H1 (cell line): ENCODE measurements around the gene C14orf132. TPM values are rescaled to one million over a fixed set of nuclear protein-coding genes. Genes with fewer than 3 reads are reported as not detected.

ENCODE experiments used
- CTCF ChIA-PET: fragments of 300-600 bp; sonication (Branson Sonifier 250); formaldehyde crosslinking; loops from one replicate; lab custom pipeline; 2021; ENCODE audit not compliant: partially characterized antibody; lab: Charles Lee
- POLR2A ChIA-PET: fragments of 300-600 bp; sonication (Branson Sonifier 250); formaldehyde crosslinking; loops from one replicate; lab custom pipeline; 2021; ENCODE audit warnings: inconsistent platforms; ENCODE audit not compliant: partially characterized antibody; lab: Charles Lee
- DNase-seq, 2 experiments: peaks; one replicate each; pipeline versions ENCODE4 v3.0.0 to v3.0.0-alpha.2; 2010 to 2022; ENCODE audit warnings: low spot score in 2 of 2, low read depth in 1 of 2, mixed read lengths in 1 of 2
- FAIRE-seq: peaks from 2 replicates; lab custom pipeline; 2011; peaks lifted over from hg19 to GRCh38; lab: Jason Lieb, UNC
- H2AFZ ChIP-seq: 2 replicates; pipeline ENCODE4 v1.8.1; 2012; ENCODE audit warnings: low read length, inconsistent platforms
- H2AK5ac ChIP-seq: 2 replicates; pipeline ENCODE4 v1.6.1; 2013; ENCODE audit warnings: low read depth, low read length
- H2BK120ac ChIP-seq: replicated peaks from 2 replicates; pipeline ENCODE3; 2013; ENCODE audit warnings: low read depth, low read length, inconsistent platforms
- H2BK12ac ChIP-seq: 2 replicates; pipeline ENCODE4 v1.6.1; 2013; ENCODE audit warnings: low read depth, low read length
- H2BK15ac ChIP-seq: 2 replicates; pipeline ENCODE4 v1.6.1; 2013; ENCODE audit warnings: low read length
- H2BK20ac ChIP-seq: 2 replicates; pipeline ENCODE4 v1.6.1; 2013; ENCODE audit warnings: low read length
- H2BK5ac ChIP-seq: 2 replicates; pipeline ENCODE4 v1.6.1; 2013; ENCODE audit warnings: low read depth, low read length
- H3K14ac ChIP-seq: 2 replicates; pipeline ENCODE4 v1.6.1; 2013; ENCODE audit warnings: inconsistent platforms; ENCODE audit not compliant: insufficient read length
- H3K18ac ChIP-seq: 2 replicates; pipeline ENCODE4 v1.6.1; 2013; ENCODE audit warnings: low read length; ENCODE audit errors: extremely low read depth
- H3K23ac ChIP-seq: 2 replicates; pipeline ENCODE4 v1.6.1; 2013; ENCODE audit warnings: inconsistent platforms; ENCODE audit not compliant: insufficient read length
- H3K23me2 ChIP-seq: 2 replicates; pipeline ENCODE4 v1.6.1; 2013; ENCODE audit warnings: low read depth, low read length
- H3K27ac ChIP-seq: 2 replicates; pipeline ENCODE4 v1.6.1; 2011; ENCODE audit warnings: low read depth, low read length, inconsistent platforms
- H3K27me3 ChIP-seq, 4 experiments: replicated peaks in 1 of 4; 1 replicate in 1 of 4; 2 replicates in 3 of 4; pipeline versions ENCODE4 v1.6.1 to v1.8.1; 2011 to 2013; ENCODE audit warnings: low read length in 3 of 4, mild to moderate bottlenecking in 3 of 4, inconsistent platforms in 2 of 4, mixed read lengths in 2 of 4, moderate library complexity in 1 of 4; ENCODE audit not compliant: control insufficient read depth in 3 of 4, insufficient read depth in 3 of 4; ENCODE audit errors: extremely low read depth in 1 of 4
- H3K36me3 ChIP-seq, 4 experiments: 2 replicates each; pipeline versions ENCODE4 v1.6.1 to v1.8.1; 2011 to 2013; ENCODE audit warnings: mild to moderate bottlenecking in 4 of 4, low read length in 3 of 4, moderate library complexity in 2 of 4, control low read depth in 1 of 4, inconsistent platforms in 1 of 4; ENCODE audit not compliant: insufficient read depth in 4 of 4, control insufficient read depth in 2 of 4
- H3K4ac ChIP-seq: replicated peaks from 2 replicates; pipeline ENCODE3; 2013; ENCODE audit warnings: low read length, low read depth, mixed read lengths, inconsistent platforms; ENCODE audit not compliant: insufficient read length
- H3K4me1 ChIP-seq, 4 experiments: replicated peaks in 1 of 4; 1 replicate in 1 of 4; 2 replicates in 3 of 4; pipeline versions ENCODE4 v1.6.1 to v1.8.1; 2011 to 2013; ENCODE audit warnings: low read length in 3 of 4, inconsistent platforms in 2 of 4, mixed read lengths in 1 of 4; ENCODE audit not compliant: insufficient read depth in 4 of 4, control insufficient read depth in 3 of 4
- H3K4me2 ChIP-seq, 2 experiments: 2 replicates each; pipeline versions ENCODE4 v1.6.1 to v1.8.1; 2011 to 2013; ENCODE audit warnings: low read depth in 2 of 2, low read length in 2 of 2, control low read depth in 1 of 2, inconsistent platforms in 1 of 2, mild to moderate bottlenecking in 1 of 2; ENCODE audit not compliant: insufficient read depth in 1 of 2
- H3K4me3 ChIP-seq, 4 experiments: fragments of 200-600, 300-600 bp in 1 of 4; sonication (generic), shearing (Covaris generic), sonication (Bioruptor Twin) in 1 of 4; 2 replicates each; pipeline versions ENCODE4 v1.5.1 to v1.8.1; 2011 to 2016; ENCODE audit warnings: low read length in 4 of 4, low read depth in 3 of 4, control low read depth in 2 of 4, inconsistent platforms in 2 of 4, mild to moderate bottlenecking in 2 of 4, mixed read lengths in 1 of 4, moderate library complexity in 1 of 4; ENCODE audit not compliant: insufficient read depth in 2 of 4; ENCODE audit errors: extremely low read depth in 1 of 4
- H3K56ac ChIP-seq: replicated peaks from 2 replicates; pipeline ENCODE3; 2013; ENCODE audit warnings: low read depth, mild to moderate bottlenecking, mixed read lengths, low read length, inconsistent platforms; ENCODE audit not compliant: insufficient read length
- H3K79me1 ChIP-seq: 2 replicates; pipeline ENCODE4 v1.6.1; 2013; ENCODE audit warnings: low read depth, low read length, control low read depth
- H3K79me2 ChIP-seq, 2 experiments: 2 replicates each; pipeline versions ENCODE4 v1.6.1 to v1.8.1; 2012 to 2013; ENCODE audit warnings: low read length in 2 of 2, mild to moderate bottlenecking in 2 of 2, inconsistent platforms in 1 of 2; ENCODE audit not compliant: insufficient read depth in 2 of 2, control insufficient read depth in 1 of 2
- H3K9ac ChIP-seq, 4 experiments: replicated peaks in 1 of 4; 1 replicate in 1 of 4; 2 replicates in 3 of 4; pipeline versions ENCODE4 v1.6.1 to v1.8.1; 2011 to 2013; ENCODE audit warnings: low read depth in 3 of 4, low read length in 3 of 4, control low read depth in 2 of 4, mild to moderate bottlenecking in 2 of 4, moderate library complexity in 2 of 4, inconsistent platforms in 1 of 4; ENCODE audit errors: extremely low read depth in 1 of 4
- H3K9me3 ChIP-seq, 2 experiments: 2 replicates each; pipeline versions ENCODE4 v1.6.1 to v1.8.1; 2012 to 2013; ENCODE audit warnings: mild to moderate bottlenecking in 2 of 2, moderate library complexity in 2 of 2, control low read depth in 1 of 2, inconsistent platforms in 1 of 2, low read depth in 1 of 2, low read length in 1 of 2, mixed read lengths in 1 of 2; ENCODE audit not compliant: insufficient read depth in 2 of 2
- H4K20me1 ChIP-seq, 2 experiments: replicated peaks in 1 of 2; 2 replicates each; pipeline versions ENCODE3 to v1.8.1; 2011 to 2013; ENCODE audit warnings: inconsistent platforms in 2 of 2, low read length in 2 of 2, mild to moderate bottlenecking in 1 of 2; ENCODE audit not compliant: insufficient read depth in 2 of 2, control insufficient read depth in 1 of 2
- H4K5ac ChIP-seq: 2 replicates; pipeline ENCODE4 v1.6.1; 2013; ENCODE audit warnings: low read length, low read depth, mixed read lengths, inconsistent platforms; ENCODE audit not compliant: insufficient read length
- H4K8ac ChIP-seq: 2 replicates; pipeline ENCODE4 v1.8.0; 2013; ENCODE audit warnings: mild to moderate bottlenecking, moderate library complexity, low read length, inconsistent platforms; ENCODE audit not compliant: insufficient read depth; ENCODE audit errors: extremely low read depth
- H4K91ac ChIP-seq: replicated peaks from 2 replicates; pipeline ENCODE3; 2013; ENCODE audit warnings: low read length, mixed read lengths, inconsistent platforms; ENCODE audit not compliant: insufficient read length
- ATF3 ChIP-seq: IDR thresholded peaks from 2 replicates; pipeline ENCODE4 v1.6.1; 2011; ENCODE audit warnings: low read depth, mild to moderate bottlenecking, low read length; ENCODE audit not compliant: insufficient read depth
- CBX8 ChIP-seq: fragments of 300-800, 300-1000 bp; sonication (generic); IDR thresholded peaks from 2 replicates; pipeline ENCODE4 v1.7.1; 2016; ENCODE audit warnings: low read depth, low read length, borderline replicate concordance
- JUND ChIP-seq: IDR thresholded peaks from 2 replicates; pipeline ENCODE4 v1.6.1; 2011; ENCODE audit warnings: mild to moderate bottlenecking, improper control_type of control experiment, low read length
- KDM1A ChIP-seq: fragments of 200-600, 300-600 bp; sonication (generic); IDR thresholded peaks from 2 replicates; pipeline ENCODE4 v1.7.1; 2016; ENCODE audit warnings: mild to moderate bottlenecking, low read length, borderline replicate concordance
- KDM4A ChIP-seq: IDR thresholded peaks from one replicate; pipeline ENCODE4 v1.7.1; 2012; ENCODE audit warnings: low read depth, mild to moderate bottlenecking, moderate library complexity, low read length, inconsistent platforms; ENCODE audit not compliant: severe bottlenecking
- POLR2AphosphoS5 ChIP-seq: IDR thresholded peaks from 2 replicates; pipeline ENCODE4 v1.6.1; 2011; ENCODE audit warnings: low read depth, low read length
- POU5F1 ChIP-seq: IDR thresholded peaks from 2 replicates; pipeline ENCODE4 v1.6.1; 2011; ENCODE audit warnings: low read depth, mild to moderate bottlenecking, low read length, moderate library complexity
- RAD21 ChIP-seq, 2 experiments: IDR thresholded peaks in 1 of 2; conservative IDR thresholded peaks in 1 of 2; 2 replicates each; pipeline ENCODE4 v1.6.1; 2011; ENCODE audit warnings: low read depth in 2 of 2, low read length in 2 of 2, improper control_type of control experiment in 1 of 2, inconsistent platforms in 1 of 2, mild to moderate bottlenecking in 1 of 2, moderate library complexity in 1 of 2
- SIRT6 ChIP-seq: IDR thresholded peaks from one replicate; pipeline ENCODE4 v1.7.1; 2012; ENCODE audit warnings: low read length, inconsistent platforms
- SRF ChIP-seq: IDR thresholded peaks from 2 replicates; pipeline ENCODE4 v1.6.1; 2011; ENCODE audit warnings: mild to moderate bottlenecking, low read depth, low read length, moderate library complexity
- TCF12 ChIP-seq: IDR thresholded peaks from 2 replicates; pipeline ENCODE4 v1.6.1; 2011; ENCODE audit warnings: low read depth, mild to moderate bottlenecking, low read length
- WGBS, 2 experiments: shearing (Covaris generic) in 1 of 2; methylation state at CpG; one replicate each; pipeline versions ENCODE4 v1.1.6 to v1.1.7; 2013 to 2015; ENCODE audit warnings: low lambda C conversion rate in 2 of 2, mixed read lengths in 2 of 2, inconsistent platforms in 1 of 2, low coverage in 1 of 2, missing lambda C conversion rate in 1 of 2; ENCODE audit not compliant: insufficient replicate concordance in 2 of 2, insufficient coverage in 1 of 2, insufficient read length in 1 of 2; ENCODE audit errors: extremely low coverage in 1 of 2, missing lambda C conversion rate in 1 of 2; 5-methylcytosine and 5-hydroxymethylcytosine counted together
- polyA plus RNA-seq, 7 experiments: library from polyadenylated mRNA; depleted of rRNA in 3 of 7; stranded (reverse) in 5 of 7; unstranded in 2 of 7; fragments of >200 nt in 5 of 7; fragments of 200-250 nt in 2 of 7; gene quantifications; 1 replicate in 5 of 7; 2 replicates in 1 of 7; 4 replicates in 1 of 7; pipeline versions ENCODE4 v1.2.1 to v1.2.3, GENCODE V29; 2011 to 2013; ENCODE audit warnings: missing spikeins in 2 of 7, mixed read lengths in 2 of 7
- total RNA-seq: library from RNA; stranded (reverse); fragmentation: NEBNext Ultra II Directional; extraction: Animal tissue kit (Norgen Biotek cat#: 25700); gene quantifications from 2 replicates; pipeline ENCODE4 v1.2.1, GENCODE V29; 2021

Gene C14orf132
- total and polyA plus RNA-seq, 2 of the 8 experiments (the other 6 are each of a cell fraction or from before 2014, with no cell fraction given) = 11.7 to 32.5 TPM

DNA sequence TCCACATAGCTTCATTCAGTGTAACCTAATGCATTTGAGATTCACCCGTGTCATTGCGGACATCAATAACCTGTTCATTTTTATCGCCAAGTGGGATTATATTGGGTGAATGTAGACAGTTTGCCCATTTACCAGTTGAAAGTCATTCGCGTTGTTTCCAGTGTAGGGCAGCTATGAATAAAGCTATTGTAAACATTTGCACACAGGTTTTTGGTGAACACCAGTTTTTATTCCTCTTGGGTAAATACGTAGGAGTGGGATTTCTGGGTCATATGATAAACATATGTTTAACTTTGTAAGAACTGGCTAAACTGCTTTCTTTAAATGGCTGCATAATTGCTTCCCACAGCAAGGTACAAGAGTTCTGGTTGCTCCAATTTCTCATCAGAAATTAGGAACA lies 33.6 kb downstream of the C14orf132 start:
- Histone ChIP-seq H3K23me2 (no peaks in the 10 kb centered on the region; the same call in 1 of the 2 replicates), H3K9ac (no peak overlapping the region), H3K56ac (no peak overlapping the region), H2BK5ac (no peak overlapping the region), H4K5ac (no peak overlapping the region), H2BK120ac (no peak overlapping the region), H3K9me3 (no peaks in the 10 kb centered on the region), H2BK20ac (no peak overlapping the region), H3K27ac (no peak overlapping the region), H3K4me2 (no peak overlapping the region), H3K4me1 (no peaks in the 10 kb centered on the region; a peak in 1 of 7 replicates), H3K79me2 (no peaks in the 10 kb centered on the region), H2BK12ac (no peak overlapping the region), H2AK5ac (no peak overlapping the region), H4K8ac (no peak overlapping the region), H3K27me3 (no peaks in the 10 kb centered on the region), H3K79me1 (peaks cover 6% of the 10 kb centered on the region), H3K18ac (no peak overlapping the region), H4K20me1 (peaks cover 2 to 11% of the 10 kb centered on the region in 2 experiments), H3K4me3 (no peak overlapping the region), H3K23ac (no peak overlapping the region), H3K36me3 (no peaks in the 10 kb centered on the region), H2AFZ (no peak overlapping the region), H3K4ac (no peak overlapping the region), H3K14ac (no peak overlapping the region), H4K91ac (no peak overlapping the region), H2BK15ac (no peak overlapping the region)
- DNase-seq (no peak), FAIRE-seq (peak; percentile 55)
- CTCF ChIA-PET = interaction anchor here (0.8 to 3.3 kb wide), 7 partner anchors 12 to 506 kb away, joined by 3 to 23 read pairs (median 4); partner anchors contain the start of gene C14orf132
- POLR2A ChIA-PET = interaction anchor here (1.1 kb wide), 1 partner anchor 10 kb away, joined by 3 read pairs; no protein-coding TSS in a partner anchor
- WGBS, 2 experiments = 86% methylated on average over 6 of the region's 6 CpGs; no CpG with 5 or more reads in 1 of the 2 experiments
- TF ChIP-seq SRF (no peak), KDM4A (no peak), SIRT6 (no peak), CBX8 (no peak), KDM1A (no peak), ATF3 (no peak), POLR2AphosphoS5 (no peak), RAD21 (IDR thresholded peaks at IDR 0.05 in 1 of 2, conservative IDR thresholded peaks at IDR 0.05 in 1 of 2; ENCODE audit: low read depth in 2 of 2, low read length in 2 of 2) (no peak), TCF12 (no peak), JUND (no peak), POU5F1 (no peak)
